ENCODE measurements around the gene SEZ6.

SEZ6 gene

GRCh38 chr17:28906706-28907438 is 99.0 kb downstream of the SEZ6 start:
- H3K4me3 ChIP-seq (ENCODE audit: low read depth, low read length) = no peak overlapping the region
- no peak overlapping the region for H3K27ac ChIP-seq (ENCODE audit: extremely low read depth, low read depth, low read length)
- peaks cover 35 to 66% of the 10 kb centered on the region in 2 experiments for H3K36me3 ChIP-seq (ENCODE audit: control insufficient read depth in 2 of 2, insufficient read depth in 1 of 2, low read length in 2 of 2)
- TF ChIP-seq KLF9 (tag by site-specific recombination; IDR thresholded peaks at IDR 0.05; ENCODE audit: low read depth) = peak; percentile 57
- peak; percentile 52 for TF ChIP-seq EGR2 (tag by site-specific recombination; IDR thresholded peaks at IDR 0.05; ENCODE audit: low read depth)
- TF ChIP-seq ZXDB (tag by site-specific recombination; IDR thresholded peaks at IDR 0.05) = no peak
- TF ChIP-seq ZNF529 (tag by site-specific recombination; IDR thresholded peaks at IDR 0.05; ENCODE audit: insufficient replicate concordance) = no peak
- 0 out of 2 replicates have a peak, but pooled peaks have one; percentile 1 for TF ChIP-seq ZNF449 (tag by site-specific recombination; IDR thresholded peaks at IDR 0.05)
- TF ChIP-seq OSR2 (tag by site-specific recombination; IDR thresholded peaks at IDR 0.05) = no peak
- no peak for TF ChIP-seq ZNF155 (tag by site-specific recombination; IDR thresholded peaks at IDR 0.05)
- TF ChIP-seq KLF1 (tag by site-specific recombination; IDR thresholded peaks at IDR 0.05) = peak; percentile 52; the same call in 1 of the 2 replicates
- H3K4me1 ChIP-seq (ENCODE audit: control insufficient read depth, insufficient read depth, low read length) = no peaks in the 10 kb centered on the region
- H3K9me3 ChIP-seq (ENCODE audit: control insufficient read depth, insufficient read depth, low read depth, low read length) = no peaks in the 10 kb centered on the region
- CTCF ChIA-PET = interaction anchor here (0.8 to 18.6 kb wide), 7 partner anchors 8 to 143 kb away, joined by 3 to 142 read pairs (median 6); partner anchors contain the start of gene FLOT2
- POLR2A ChIA-PET = interaction anchor here (0.6 to 1.8 kb wide), 4 partner anchors 9 to 164 kb away, joined by 3 to 7 read pairs (median 4); partner anchors contain the start of genes FAM222B, FLOT2 and PHF12

GRCh38 chr17:28906276-28906675 is 99.6 kb downstream of the SEZ6 start:
- Histone ChIP-seq H3K36me3 (ENCODE audit: control insufficient read depth in 2 of 2, insufficient read depth in 1 of 2, low read length in 2 of 2) (peaks cover 29 to 63% of the 10 kb centered on the region in 2 experiments), H3K4me3 (ENCODE audit: low read depth, low read length) (no peak overlapping the region), H3K4me1 (ENCODE audit: control insufficient read depth, insufficient read depth, low read length) (no peaks in the 10 kb centered on the region), H3K9me3 (ENCODE audit: control insufficient read depth, insufficient read depth, low read depth, low read length) (no peaks in the 10 kb centered on the region), H3K27ac (ENCODE audit: extremely low read depth, low read depth, low read length) (no peak overlapping the region)
- ChIA-PET POLR2A (interaction anchor here (1.6 kb wide), 1 partner anchor 45 kb away, joined by 5 read pairs; the partner anchor contains the start of gene PHF12), CTCF (interaction anchor here (0.6 to 18.6 kb wide), 7 partner anchors 10 to 731 kb away, joined by 3 to 142 read pairs (median 4); partner anchors contain the start of gene TLCD1)
- peak; percentile 73 for TF ChIP-seq ZNF449 (tag by site-specific recombination; IDR thresholded peaks at IDR 0.05)
- TF ChIP-seq KLF16 (tag by site-specific recombination; IDR thresholded peaks at IDR 0.05) = no peak
- no peak for TF ChIP-seq ZXDB (tag by site-specific recombination; IDR thresholded peaks at IDR 0.05)
- TF ChIP-seq ZNF558 (tag by site-specific recombination; IDR thresholded peaks at IDR 0.05) = no peak
- TF ChIP-seq MEIS1 (CRISPR knock-in tag; IDR thresholded peaks at IDR 0.05; ENCODE audit: borderline replicate concordance) = no peak
- TF ChIP-seq ZNF274 (IDR thresholded peaks at IDR 0.05; ENCODE audit: low read length) = no peak
- no peak for TF ChIP-seq ZNF274 (tag by site-specific recombination; IDR thresholded peaks at IDR 0.05; ENCODE audit: borderline replicate concordance)
- no peak for TF ChIP-seq ZNF26 (tag by site-specific recombination; IDR thresholded peaks at IDR 0.05)
